Epidermal melanocyte (primary cell): Measurements from ENCODE around the gene KDM4B.
A peak's percentile ranks its signal among the peaks of the same experiment; 100 is the strongest.

Experiments
- DNase-seq: peaks from one replicate; pipeline ENCODE4 v3.0.0; 2011; ENCODE audit warnings: low spot score; ENCODE audit not compliant: insufficient read length

Gene KDM4B

GRCh38 chr19:5132698-5133651 lies 164.1 kb downstream of the KDM4B start:
- no peak for DNase-seq

GRCh38 chr19:5133986-5134595 lies 165.2 kb downstream of the KDM4B start:
- no peak for DNase-seq

- no peak for DNase-seq
Observed at GRCh38 chr19:5134691-5135090, 165.8 kb downstream of the KDM4B start.

- no peak for DNase-seq
Observed at GRCh38 chr19:5136073-5136855, 167.4 kb downstream of the KDM4B start.

GRCh38 chr19:5137114-5137513 lies 168.2 kb downstream of the KDM4B start:
- no peak for DNase-seq

DNA sequence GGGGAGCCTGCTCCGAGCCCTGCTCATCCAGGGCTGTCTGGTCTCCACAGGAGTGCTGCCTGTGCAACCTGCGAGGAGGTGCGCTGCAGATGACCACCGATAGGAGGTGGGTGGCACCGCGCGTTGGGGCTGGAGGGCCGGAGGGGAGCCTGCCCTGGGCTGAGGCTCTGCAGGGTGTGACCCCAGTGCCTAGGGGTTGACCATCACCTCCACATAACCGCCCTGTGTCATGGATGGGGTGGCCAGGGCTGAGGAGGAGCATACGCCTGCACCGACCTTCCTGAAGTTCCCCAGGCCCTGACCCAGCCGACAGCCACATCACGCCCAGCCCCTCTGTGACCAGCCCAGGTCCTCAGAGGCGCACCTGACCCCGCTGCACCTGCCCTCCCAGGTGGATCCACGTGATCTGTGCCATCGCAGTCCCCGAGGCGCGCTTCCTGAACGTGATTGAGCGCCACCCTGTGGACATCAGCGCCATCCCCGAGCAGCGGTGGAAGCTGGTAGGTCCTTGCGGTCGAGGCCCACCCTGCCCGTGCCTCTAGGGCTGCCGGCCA lies 168.7 kb downstream of the KDM4B start:
- no peak for DNase-seq

- peak; percentile 92 for DNase-seq
Observed at GRCh38 chr19:5138606-5139582, 170.0 kb downstream of the KDM4B start.

- DNase-seq: no peak
Observed at GRCh38 chr19:5139583-5140325, 170.8 kb downstream of the KDM4B start.

DNA sequence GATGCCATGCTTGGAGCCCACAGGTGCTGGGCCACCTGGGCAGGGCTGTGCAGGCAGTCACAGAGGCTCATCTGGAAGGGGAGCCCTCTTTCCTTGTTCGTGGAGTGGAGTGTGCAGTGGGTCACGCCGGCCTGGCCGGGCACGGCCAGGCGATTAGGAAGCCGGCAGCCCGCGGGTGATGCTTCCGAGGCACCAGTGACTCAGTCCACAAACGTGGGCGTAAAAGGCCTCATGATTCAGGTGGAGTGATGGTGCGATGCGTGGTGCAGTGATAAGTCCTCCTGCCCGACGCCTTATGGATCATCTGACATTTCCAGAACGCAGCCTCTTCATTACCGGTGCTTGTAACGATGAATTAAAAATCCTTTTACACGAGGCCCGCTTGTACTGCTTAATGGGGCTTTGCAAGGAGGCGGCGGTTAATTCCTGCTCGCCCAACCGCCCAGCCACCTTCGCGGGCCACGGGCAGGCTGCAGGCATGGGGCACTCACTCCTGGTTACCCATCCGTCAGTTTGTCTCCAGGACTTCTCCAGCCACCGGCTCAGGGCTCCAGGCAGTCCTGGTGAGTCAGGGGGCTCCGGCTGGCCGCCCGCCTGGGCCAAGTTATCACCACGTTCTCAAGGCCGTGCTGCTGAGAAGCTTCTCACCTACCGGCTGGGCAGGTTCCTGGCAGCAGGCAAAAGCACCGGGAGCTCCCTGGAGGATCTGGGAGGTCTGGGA lies 172.4 kb downstream of the KDM4B start:
- DNase-seq: no peak

- DNase-seq: no peak
Observed at GRCh38 chr19:5141850-5142724, 173.2 kb downstream of the KDM4B start.

GRCh38 chr19:5142725-5143097 lies 173.8 kb downstream of the KDM4B start:
- no peak for DNase-seq

DNA sequence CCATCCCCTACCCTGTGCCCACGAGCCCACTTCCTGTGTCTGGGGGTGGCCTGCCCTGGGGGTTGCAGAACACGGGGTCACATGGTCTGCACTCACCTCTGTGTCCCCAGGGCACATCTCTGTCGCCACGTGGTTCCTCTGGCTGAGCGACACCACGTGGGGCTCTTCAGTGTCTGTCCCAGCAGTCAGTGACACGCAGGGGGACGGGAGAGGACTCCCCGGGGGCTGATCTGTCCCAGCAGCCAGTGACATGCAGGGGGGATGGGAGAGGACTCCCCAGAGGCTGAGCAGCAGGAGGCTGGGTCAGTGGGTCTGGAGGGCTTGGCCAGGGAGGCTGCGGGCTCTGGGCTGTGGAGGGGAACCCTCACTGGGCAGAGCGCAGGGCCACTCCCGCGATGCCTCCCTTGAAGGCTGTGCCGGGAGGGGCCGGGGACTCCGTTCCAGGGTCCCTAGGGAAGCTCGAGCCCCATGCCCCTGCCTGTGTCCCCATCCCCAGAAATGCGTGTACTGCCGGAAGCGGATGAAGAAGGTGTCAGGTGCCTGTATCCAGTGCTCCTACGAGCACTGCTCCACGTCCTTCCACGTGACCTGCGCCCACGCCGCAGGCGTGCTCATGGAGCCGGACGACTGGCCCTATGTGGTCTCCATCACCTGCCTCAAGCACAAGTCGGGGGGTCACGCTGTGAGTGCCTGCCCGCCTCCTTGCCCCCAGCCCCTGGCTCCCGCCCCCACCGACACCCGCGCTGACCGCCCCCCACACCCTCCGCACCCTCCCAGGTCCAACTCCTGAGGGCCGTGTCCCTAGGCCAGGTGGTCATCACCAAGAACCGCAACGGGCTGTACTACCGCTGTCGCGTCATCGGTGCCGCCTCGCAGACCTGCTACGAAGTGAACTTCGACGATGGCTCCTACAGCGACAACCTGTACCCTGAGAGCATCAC lies 174.8 kb downstream of the KDM4B start:
- DNase-seq: no peak

- DNase-seq: no peak
Observed at GRCh38 chr19:5144545-5145179, 175.7 kb downstream of the KDM4B start.

DNA sequence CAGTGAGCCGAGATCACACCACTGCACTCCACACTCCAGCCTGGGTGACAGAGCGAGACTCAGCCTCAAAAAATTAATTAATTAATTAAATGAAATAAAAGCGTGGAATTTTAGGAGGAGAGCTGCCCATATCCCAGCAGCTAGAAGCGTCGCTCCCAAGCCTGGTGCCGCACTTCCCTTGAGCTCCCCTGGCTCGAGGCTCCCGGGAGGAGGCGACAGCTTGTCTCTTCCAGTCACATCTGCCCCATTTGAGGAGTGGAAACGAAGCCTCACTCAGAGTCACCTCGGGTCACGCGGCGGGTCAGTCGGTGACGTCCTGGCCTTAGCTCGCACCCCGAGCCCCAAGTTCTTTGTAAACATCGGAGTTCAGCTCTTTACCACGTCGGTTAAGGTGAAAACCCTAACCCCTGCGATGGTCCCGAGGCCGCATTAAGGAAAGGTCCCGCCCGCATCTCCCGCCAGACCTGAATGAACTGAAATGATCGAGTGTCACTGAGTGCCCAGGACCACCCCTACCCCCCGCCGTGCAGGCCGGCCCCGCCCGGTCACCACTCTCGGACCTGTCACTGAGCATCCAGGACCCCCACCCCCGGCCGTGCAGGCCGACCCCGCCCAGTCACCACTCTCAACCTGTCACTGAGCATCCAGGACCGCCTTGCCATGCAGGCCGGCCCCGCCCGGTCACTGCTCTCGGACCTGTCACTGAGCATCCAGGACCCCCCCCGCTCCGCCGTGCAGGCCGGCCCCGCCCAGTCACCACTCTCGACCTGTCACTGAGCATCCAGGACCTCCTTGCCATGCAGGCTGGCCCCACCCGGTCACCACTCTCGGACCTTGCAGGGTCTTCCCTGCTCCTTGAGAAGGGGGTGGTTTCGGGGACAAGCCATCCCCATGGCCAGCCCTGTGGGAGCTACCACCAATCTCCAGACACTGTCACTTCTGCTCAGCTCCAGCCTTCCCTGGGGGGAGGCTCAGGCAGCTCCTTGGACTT lies 176.9 kb downstream of the KDM4B start:
- DNase-seq: no peak
